Naive B cell (primary cell): ENCODE data around the gene IMPA2. TPM values are rescaled to one million over a fixed set of nuclear protein-coding genes. Genes with fewer than 3 reads are reported as not detected.
"Not testable (repeated sequence)": the region's sequence is repeated elsewhere in the genome, so short reads cannot be mapped to it uniquely, and the experiment has no call there.

Experiments
- ATAC-seq, 2 donors: fragments of 150-1000 bp; cut with Tn5 transposase; 2 replicates each; pipeline ENCODE4 v1.10.0; 2021; ENCODE audit warnings: low read depth in 2 of 2, mild to moderate bottlenecking in 2 of 2, moderate library complexity in 2 of 2
- DNase-seq: peaks from one replicate; pipeline ENCODE4 v3.0.0; 2022
- H3K27ac Mint-ChIP-seq, 6 donors: one replicate each; pipeline ENCODE4 v1.8.0; 2020 to 2022; ENCODE audit warnings: mild to moderate bottlenecking in 6 of 6, mixed read lengths in 6 of 6, moderate library complexity in 5 of 6, inconsistent platforms in 2 of 6
- H3K27me3 Mint-ChIP-seq, 3 donors: one replicate each; pipeline ENCODE4 v1.8.0; 2021 to 2022; ENCODE audit warnings: mixed read lengths in 3 of 3, mild to moderate bottlenecking in 1 of 3
- H3K36me3 Mint-ChIP-seq, 2 donors: one replicate each; pipeline ENCODE4 v1.8.0; 2020 to 2022; ENCODE audit warnings: mixed read lengths in 2 of 2, inconsistent platforms in 1 of 2, mild to moderate bottlenecking in 1 of 2
- H3K4me1 Mint-ChIP-seq, 3 donors: one replicate each; pipeline ENCODE4 v1.8.0; 2020 to 2022; ENCODE audit warnings: mixed read lengths in 3 of 3, inconsistent platforms in 1 of 3, mild to moderate bottlenecking in 1 of 3, moderate library complexity in 1 of 3
- H3K4me3 Mint-ChIP-seq, 8 donors: one replicate each; pipeline ENCODE4 v1.8.0; 2020 to 2022; ENCODE audit warnings: mild to moderate bottlenecking in 8 of 8, mixed read lengths in 8 of 8, moderate library complexity in 8 of 8, inconsistent platforms in 2 of 8
- H3K9me3 Mint-ChIP-seq, 7 donors: one replicate each; pipeline ENCODE4 v1.8.0; 2020 to 2022; ENCODE audit warnings: mixed read lengths in 7 of 7, mild to moderate bottlenecking in 5 of 7, inconsistent platforms in 2 of 7, moderate library complexity in 1 of 7
- polyA plus RNA-seq, 6 donors: library from polyadenylated mRNA; unstranded; fragments of 300-500 nt; fragmentation: Illumina TruSeq; gene quantifications; one replicate each; pipeline ENCODE4 v1.2.3, GENCODE V29; 2021; ENCODE audit warnings: low read depth in 6 of 6

Gene IMPA2
- polyA plus RNA-seq: 10 to 100 TPM in 5 of 6 donors, 1 to 10 TPM in 1; 9.9 to 18.6 (median 13.0) TPM

GRCh38 chr18:11981192-11981542 is at the start of gene IMPA2:
Gene IMPA2 (plus strand): TSS chr18:11981507. CDS start chr18:11981670, 163 bp downstream.
- ATAC-seq: no peak
- Mint-ChIP-seq H3K9me3 (no peaks in the 10 kb centered on the region), H3K27ac (peak within 1 kb of the TSS; percentile 47 to 89 (median 71))

GRCh38 chr18:11932393-11932792 is 48.9 kb upstream of the IMPA2 start:
- Mint-ChIP-seq H3K4me3 (no peak overlapping the region), H3K4me1 (peaks cover 0 to 7% (median 0%) of the 10 kb centered on the region in 3 donors), H3K36me3 (no peaks in the 10 kb centered on the region), H3K9me3 (no peaks in the 10 kb centered on the region), H3K27ac (no peak overlapping the region), H3K27me3 (no peaks in the 10 kb centered on the region)
- DNase-seq: no peak
- ATAC-seq: no peak

More at GRCh38 chr18:11981192-11981542, at the start of gene IMPA2:
- DNase-seq: no peak
- H3K4me1 Mint-ChIP-seq: peaks cover 5 to 23% (median 22%) of the 10 kb centered on the region in 3 donors
- no peaks in the 10 kb centered on the region for H3K36me3 Mint-ChIP-seq
- H3K4me3 Mint-ChIP-seq: peak within 1 kb of the TSS; percentile 88 to 96 (median 90)
- no peaks in the 10 kb centered on the region for H3K27me3 Mint-ChIP-seq

- H3K4me3 Mint-ChIP-seq: no peak overlapping the region
- peak; percentile 67 for DNase-seq
- peak overlapping the region in 1 of 6 donors; percentile 4 for H3K27ac Mint-ChIP-seq
- no peaks in the 10 kb centered on the region for H3K27me3 Mint-ChIP-seq
- H3K36me3 Mint-ChIP-seq: no peaks in the 10 kb centered on the region
- peak; percentile 72 to 73 for ATAC-seq
- no peaks in the 10 kb centered on the region for H3K9me3 Mint-ChIP-seq
- H3K4me1 Mint-ChIP-seq: peaks cover 0 to 7% (median 3%) of the 10 kb centered on the region in 3 donors
These were observed 43.3 kb upstream of the IMPA2 start for GRCh38 chr18:11937874-11938478.

GRCh38 chr18:11940956-11941355 is 40.4 kb upstream of the IMPA2 start:
- no peak overlapping the region for H3K4me3 Mint-ChIP-seq
- peaks cover 0 to 4% (median 0%) of the 10 kb centered on the region in 3 donors for H3K27me3 Mint-ChIP-seq
- H3K4me1 Mint-ChIP-seq: peaks cover 0 to 7% (median 3%) of the 10 kb centered on the region in 3 donors
- H3K9me3 Mint-ChIP-seq: no peaks in the 10 kb centered on the region
- H3K27ac Mint-ChIP-seq: no peak overlapping the region
- DNase-seq (no peak), ATAC-seq (no peak)
- H3K36me3 Mint-ChIP-seq: no peaks in the 10 kb centered on the region

- Mint-ChIP-seq H3K9me3 (no peaks in the 10 kb centered on the region), H3K27me3 (peaks cover 0 to 4% (median 0%) of the 10 kb centered on the region in 3 donors), H3K4me3 (no peak overlapping the region), H3K27ac (no peak overlapping the region), H3K36me3 (no peaks in the 10 kb centered on the region), H3K4me1 (peaks cover 8 to 14% (median 10%) of the 10 kb centered on the region in 3 donors)
- no peak for DNase-seq
- ATAC-seq: no peak
These were observed 37.8 kb upstream of the IMPA2 start for GRCh38 chr18:11943551-11943950.

- ATAC-seq (no peak), DNase-seq (no peak)
- H3K9me3 Mint-ChIP-seq: no peaks in the 10 kb centered on the region
- no peaks in the 10 kb centered on the region for H3K36me3 Mint-ChIP-seq
- peaks cover 8 to 14% (median 10%) of the 10 kb centered on the region in 3 donors for H3K4me1 Mint-ChIP-seq
- H3K4me3 Mint-ChIP-seq: no peak overlapping the region
- no peak overlapping the region for H3K27ac Mint-ChIP-seq
- H3K27me3 Mint-ChIP-seq: peaks cover 0 to 4% (median 0%) of the 10 kb centered on the region in 3 donors
These were observed 37.1 kb upstream of the IMPA2 start for GRCh38 chr18:11944252-11944651.

- ATAC-seq (no peak), DNase-seq (no peak)
- H3K27me3 Mint-ChIP-seq: peaks cover 0 to 4% (median 0%) of the 10 kb centered on the region in 3 donors
- H3K4me3 Mint-ChIP-seq: no peak overlapping the region
- H3K27ac Mint-ChIP-seq: no peak overlapping the region
- peaks cover 8 to 14% (median 10%) of the 10 kb centered on the region in 3 donors for H3K4me1 Mint-ChIP-seq
- no peaks in the 10 kb centered on the region for H3K9me3 Mint-ChIP-seq
- H3K36me3 Mint-ChIP-seq: no peaks in the 10 kb centered on the region
These were observed 36.5 kb upstream of the IMPA2 start for GRCh38 chr18:11944786-11945185.

GRCh38 chr18:11945834-11946659 is 35.3 kb upstream of the IMPA2 start:
- not testable (repeated sequence) for DNase-seq, ATAC-seq, H3K27me3 Mint-ChIP-seq, H3K9me3 Mint-ChIP-seq, H3K36me3 Mint-ChIP-seq
- Mint-ChIP-seq H3K4me1 (peaks cover 8 to 14% (median 10%) of the 10 kb centered on the region in 3 donors), H3K4me3 (peak overlapping the region in 6 of 8 donors; percentile 16 to 96 (median 91)), H3K27ac (peak overlapping the region in 1 of 6 donors; percentile 90)

GRCh38 chr18:11946756-11947155 is 34.6 kb upstream of the IMPA2 start:
- H3K36me3 Mint-ChIP-seq: no peaks in the 10 kb centered on the region
- peak overlapping the region in 2 of 6 donors; percentile 13 to 90 for H3K27ac Mint-ChIP-seq
- H3K27me3 Mint-ChIP-seq: peaks cover 0 to 4% (median 0%) of the 10 kb centered on the region in 3 donors
- H3K9me3 Mint-ChIP-seq: no peaks in the 10 kb centered on the region
- no peak for DNase-seq
- no peak for ATAC-seq
- peaks cover 8 to 14% (median 10%) of the 10 kb centered on the region in 3 donors for H3K4me1 Mint-ChIP-seq
- peak overlapping the region; percentile 77 to 96 (median 91) for H3K4me3 Mint-ChIP-seq

GRCh38 chr18:11947214-11948191 is 33.8 kb upstream of the IMPA2 start:
- ATAC-seq (peak; percentile 91 to 93), DNase-seq (peak; percentile 66)
- Mint-ChIP-seq H3K4me1 (peaks cover 8 to 14% (median 10%) of the 10 kb centered on the region in 3 donors), H3K27me3 (peaks cover 0 to 4% (median 0%) of the 10 kb centered on the region in 3 donors), H3K4me3 (peak overlapping the region; percentile 77 to 96 (median 91)), H3K27ac (peak overlapping the region; percentile 53 to 97 (median 86)), H3K36me3 (no peaks in the 10 kb centered on the region), H3K9me3 (no peaks in the 10 kb centered on the region)

GRCh38 chr18:11948852-11949523 is 32.3 kb upstream of the IMPA2 start:
- DNase-seq (no peak), ATAC-seq (no peak)
- no peaks in the 10 kb centered on the region for H3K36me3 Mint-ChIP-seq
- H3K27ac Mint-ChIP-seq: peak overlapping the region in 1 of 6 donors; percentile 39
- H3K27me3 Mint-ChIP-seq: peaks cover 0 to 2% (median 0%) of the 10 kb centered on the region in 3 donors
- H3K9me3 Mint-ChIP-seq: no peaks in the 10 kb centered on the region
- H3K4me3 Mint-ChIP-seq: peak overlapping the region in 6 of 8 donors; percentile 15 to 68 (median 51)
- peaks cover 8 to 14% (median 10%) of the 10 kb centered on the region in 3 donors for H3K4me1 Mint-ChIP-seq

- H3K4me3 Mint-ChIP-seq: peak overlapping the region in 1 of 8 donors; percentile 44
- no peak for ATAC-seq
- no peak for DNase-seq
- H3K4me1 Mint-ChIP-seq: peaks cover 8 to 14% (median 10%) of the 10 kb centered on the region in 3 donors
- H3K27ac Mint-ChIP-seq: peak overlapping the region in 2 of 6 donors; percentile 29 to 74
- no peaks in the 10 kb centered on the region for H3K27me3 Mint-ChIP-seq
- H3K36me3 Mint-ChIP-seq: no peaks in the 10 kb centered on the region
- peaks cover 0 to 3% (median 0%) of the 10 kb centered on the region in 7 donors for H3K9me3 Mint-ChIP-seq
These were observed 30.5 kb upstream of the IMPA2 start for GRCh38 chr18:11950824-11951223.
